ENCODE measurements around the gene UBASH3A.

Gene UBASH3A, protein sequence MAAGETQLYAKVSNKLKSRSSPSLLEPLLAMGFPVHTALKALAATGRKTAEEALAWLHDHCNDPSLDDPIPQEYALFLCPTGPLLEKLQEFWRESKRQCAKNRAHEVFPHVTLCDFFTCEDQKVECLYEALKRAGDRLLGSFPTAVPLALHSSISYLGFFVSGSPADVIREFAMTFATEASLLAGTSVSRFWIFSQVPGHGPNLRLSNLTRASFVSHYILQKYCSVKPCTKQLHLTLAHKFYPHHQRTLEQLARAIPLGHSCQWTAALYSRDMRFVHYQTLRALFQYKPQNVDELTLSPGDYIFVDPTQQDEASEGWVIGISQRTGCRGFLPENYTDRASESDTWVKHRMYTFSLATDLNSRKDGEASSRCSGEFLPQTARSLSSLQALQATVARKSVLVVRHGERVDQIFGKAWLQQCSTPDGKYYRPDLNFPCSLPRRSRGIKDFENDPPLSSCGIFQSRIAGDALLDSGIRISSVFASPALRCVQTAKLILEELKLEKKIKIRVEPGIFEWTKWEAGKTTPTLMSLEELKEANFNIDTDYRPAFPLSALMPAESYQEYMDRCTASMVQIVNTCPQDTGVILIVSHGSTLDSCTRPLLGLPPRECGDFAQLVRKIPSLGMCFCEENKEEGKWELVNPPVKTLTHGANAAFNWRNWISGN

DNA sequence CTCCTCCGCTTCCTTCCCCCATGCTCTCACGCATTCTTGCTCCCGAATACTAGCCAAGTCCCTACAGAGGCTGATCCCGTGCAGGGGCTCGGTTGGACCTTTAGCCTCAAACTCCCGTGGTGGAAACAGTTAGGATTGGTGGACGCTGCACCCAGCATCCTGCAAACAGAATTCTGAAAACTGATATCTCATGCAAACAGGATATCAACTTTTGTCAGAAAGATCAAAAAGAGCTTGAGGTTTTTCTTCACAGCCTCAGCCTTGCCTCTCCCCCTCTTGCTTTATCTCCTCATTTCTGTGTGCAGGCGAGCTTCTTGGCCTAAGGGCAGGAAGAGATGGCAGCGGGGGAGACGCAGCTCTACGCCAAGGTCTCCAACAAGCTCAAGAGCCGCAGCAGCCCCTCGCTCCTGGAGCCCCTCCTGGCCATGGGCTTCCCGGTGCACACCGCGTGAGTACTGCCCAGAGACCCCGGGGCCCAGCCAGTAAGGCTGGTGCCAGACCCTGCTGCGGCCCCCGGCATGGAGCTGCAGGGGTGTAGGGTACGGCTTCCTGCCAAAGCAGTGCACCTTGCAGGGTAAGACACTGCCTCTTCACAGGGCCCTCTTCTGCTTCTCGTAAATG, at the start of gene UBASH3A:
Gene UBASH3A, plus strand, starts transcription at position 292 of the 621 bp plus-strand sequence. Its CDS starts 44 bp downstream, at position 336.
- no peak for DNase-seq

DNA sequence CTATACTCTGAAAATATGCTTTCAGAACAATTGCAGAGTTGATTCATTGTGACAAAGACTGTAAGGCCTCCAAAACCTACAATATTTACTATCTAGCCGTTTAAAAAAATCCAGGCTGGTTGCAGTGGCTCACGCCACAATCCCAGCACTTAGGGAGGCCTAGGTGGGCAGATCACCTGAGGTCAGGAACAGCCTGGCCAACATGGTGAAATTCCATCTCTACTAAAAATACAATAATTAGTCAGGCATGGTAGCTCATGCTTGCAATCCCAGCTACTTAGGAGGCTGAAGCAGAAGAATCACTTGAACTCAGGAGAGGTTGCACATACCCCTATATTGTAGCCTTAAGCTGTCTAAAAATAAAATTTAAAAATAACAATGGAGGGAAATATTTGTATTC, 47.7 kb upstream of the UBASH3A start:
- no peak for DNase-seq

DNA sequence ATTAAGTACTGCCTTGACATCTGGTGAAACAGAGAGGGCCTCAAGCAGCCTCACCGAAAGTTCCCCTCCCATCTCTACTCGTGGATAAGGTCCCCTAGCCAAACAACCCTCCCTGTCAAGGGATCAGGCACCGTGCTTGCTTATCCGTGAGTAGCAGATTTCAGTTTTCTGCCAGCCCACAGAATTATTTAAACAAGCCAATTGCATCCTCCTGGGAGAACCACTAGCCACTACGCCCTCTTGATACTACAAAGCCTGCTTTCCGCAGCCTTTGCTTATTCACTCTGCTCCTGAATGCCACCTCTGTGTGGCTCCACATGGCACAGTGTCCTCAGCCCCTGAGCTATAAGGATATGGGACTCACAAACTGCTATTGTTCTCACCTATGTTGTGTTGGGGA, 47.1 kb upstream of the UBASH3A start:
- no peak for DNase-seq

DNA sequence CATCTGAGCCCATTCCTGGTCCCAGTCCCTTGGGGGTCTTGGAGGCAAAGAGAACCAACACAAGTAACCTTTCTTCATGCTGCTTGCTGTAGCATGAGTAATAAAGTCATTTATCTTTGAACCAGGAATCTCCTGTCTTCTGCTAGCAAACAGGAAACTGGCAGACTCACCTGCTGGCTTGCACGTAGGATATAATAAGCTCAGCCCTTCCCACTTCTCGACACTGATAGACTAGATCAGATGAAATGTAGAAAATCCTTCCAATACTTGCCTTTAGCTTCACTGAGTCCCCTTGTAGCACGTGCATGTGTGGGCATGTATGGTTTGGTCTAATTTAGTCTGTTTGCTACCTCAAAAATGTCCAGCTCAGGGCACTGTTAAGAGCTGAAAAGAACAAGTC, 46.4 kb upstream of the UBASH3A start:
- no peak for DNase-seq

DNA sequence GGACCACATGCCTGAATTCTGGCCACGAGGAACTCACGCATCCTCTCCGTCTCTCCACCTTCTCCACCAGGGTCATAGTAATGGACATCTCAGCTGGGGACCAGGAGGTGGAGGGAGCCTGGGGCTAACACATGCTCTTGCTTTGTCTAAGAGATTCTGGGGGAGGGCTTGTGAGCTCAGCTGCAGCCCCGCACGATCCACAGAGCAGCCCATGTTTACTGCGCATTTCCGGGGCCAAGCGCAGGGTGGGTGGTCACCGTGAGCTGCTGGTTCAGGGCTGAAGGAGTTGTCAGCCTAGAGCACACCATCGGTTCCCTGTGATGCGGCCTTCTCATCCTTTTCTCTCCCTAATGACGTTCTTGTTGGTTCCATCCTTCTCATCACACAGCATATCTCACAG, 45.4 kb upstream of the UBASH3A start:
- DNase-seq: no peak

DNA sequence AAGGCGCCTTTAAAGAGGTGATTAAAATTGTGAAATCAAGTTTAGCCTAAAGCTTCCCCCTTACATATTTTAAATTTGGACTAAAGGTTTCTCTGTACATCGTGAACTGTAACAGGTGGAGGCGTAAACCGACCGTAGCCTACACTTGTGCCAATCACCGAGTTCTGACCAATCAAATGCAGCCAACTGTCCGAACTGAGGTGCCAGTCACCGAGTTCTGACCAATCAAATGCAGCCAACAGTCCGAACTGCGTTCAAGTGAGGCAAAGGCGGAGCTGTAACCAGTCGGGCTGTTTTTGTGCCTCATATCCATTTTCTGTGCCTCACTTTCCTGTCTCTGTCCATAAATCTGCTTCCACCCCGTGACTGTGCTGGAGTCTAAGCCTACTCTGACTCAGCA, 44.8 kb upstream of the UBASH3A start:
- no peak for DNase-seq

DNA sequence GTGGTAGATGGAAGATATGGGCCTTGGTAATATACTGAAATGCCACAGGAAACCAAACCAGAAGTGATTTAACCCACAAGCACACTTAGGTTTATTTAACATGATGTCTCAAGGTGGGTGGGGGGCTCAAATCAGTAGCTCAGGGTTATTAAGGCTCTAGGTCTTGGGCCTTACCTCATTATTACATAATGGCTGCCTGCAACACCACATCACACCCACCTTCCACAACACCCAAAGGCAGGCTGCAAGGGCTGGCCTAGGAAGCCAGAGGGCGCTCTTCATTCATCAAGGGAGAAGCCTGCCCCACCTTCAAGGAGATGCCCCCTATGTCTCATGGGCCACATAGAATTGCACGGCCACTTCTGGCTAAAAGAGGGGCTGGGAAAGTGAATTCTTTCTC, 43.4 kb upstream of the UBASH3A start:
- no peak for DNase-seq

DNA sequence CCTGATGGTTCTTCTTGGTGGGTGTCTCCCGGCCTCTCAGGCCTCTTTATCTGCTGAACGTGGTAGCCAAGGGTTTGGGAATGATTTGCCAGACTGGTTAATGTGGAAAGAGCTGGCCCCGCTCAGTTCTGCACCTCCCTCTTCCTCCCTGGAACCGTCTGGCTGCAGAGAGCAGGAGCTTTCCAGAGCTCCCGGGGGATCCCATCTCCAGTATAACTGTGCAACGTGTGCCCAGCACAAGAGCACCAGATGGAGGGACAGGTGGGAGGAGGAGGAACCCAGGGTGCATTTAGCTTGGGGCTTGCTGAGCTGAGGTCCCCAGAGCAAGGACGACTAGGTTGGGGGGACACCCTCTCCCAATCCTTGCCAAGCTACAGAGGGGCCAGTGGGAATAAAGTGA, 42.4 kb upstream of the UBASH3A start:
- DNase-seq: no peak

DNA sequence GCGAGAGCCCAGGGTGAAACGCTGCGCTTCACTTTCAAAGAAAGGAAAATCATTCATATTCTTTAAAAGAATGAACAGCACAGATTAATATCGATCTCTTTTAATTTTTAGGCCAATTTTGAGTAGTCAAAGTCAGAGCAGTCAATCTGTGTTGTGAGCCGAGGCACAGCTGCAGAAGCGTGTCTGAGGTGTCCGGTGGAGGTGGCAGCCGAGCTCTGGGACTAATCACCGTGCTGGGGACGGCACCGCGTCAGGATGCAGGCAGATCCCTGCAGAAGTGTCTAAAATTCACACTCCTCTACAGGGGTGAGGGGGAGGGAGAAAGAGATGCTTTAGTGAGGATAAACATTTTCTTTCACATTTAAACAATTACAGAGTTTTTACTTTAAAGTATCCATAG, 41.5 kb upstream of the UBASH3A start:
- DNase-seq: no peak

DNA sequence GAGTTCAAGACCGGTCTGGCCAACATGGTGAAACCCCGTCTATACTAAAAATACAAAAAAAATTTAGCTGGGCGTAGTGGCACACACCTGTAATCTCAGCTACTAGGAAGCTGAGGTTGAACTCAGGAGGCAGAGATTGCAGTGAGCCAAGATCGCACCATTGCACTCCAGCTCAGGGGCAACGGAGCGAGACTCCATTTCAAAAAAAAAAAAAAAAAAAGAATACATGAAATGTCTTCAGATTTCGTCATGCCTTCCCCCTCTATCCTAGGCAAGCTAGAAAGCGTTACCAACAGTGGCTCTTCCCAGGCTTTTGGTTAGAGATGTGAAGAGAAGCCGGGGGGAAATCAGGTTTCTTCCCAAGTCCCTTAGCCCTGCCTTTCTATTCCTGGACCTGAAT, 41.0 kb upstream of the UBASH3A start:
- DNase-seq: no peak

DNA sequence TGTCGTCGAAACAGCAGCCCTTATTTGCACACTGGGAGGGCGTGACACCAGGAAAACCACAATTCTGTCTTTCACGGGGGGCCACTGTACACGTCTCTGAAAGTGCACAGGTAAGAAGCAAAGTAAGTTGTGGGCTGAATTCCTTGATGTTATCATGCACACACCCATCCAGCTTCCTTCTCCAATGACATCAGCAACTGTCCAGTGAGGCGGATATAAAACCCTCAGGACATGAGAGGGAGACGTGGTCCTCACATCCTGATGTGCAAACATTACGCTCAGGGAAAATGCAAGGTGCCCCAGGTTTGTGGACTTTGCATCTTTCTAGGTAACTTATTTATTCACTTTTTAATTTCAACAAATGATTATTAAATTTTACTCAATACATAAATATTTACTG, 40.4 kb upstream of the UBASH3A start:
- DNase-seq: no peak

DNA sequence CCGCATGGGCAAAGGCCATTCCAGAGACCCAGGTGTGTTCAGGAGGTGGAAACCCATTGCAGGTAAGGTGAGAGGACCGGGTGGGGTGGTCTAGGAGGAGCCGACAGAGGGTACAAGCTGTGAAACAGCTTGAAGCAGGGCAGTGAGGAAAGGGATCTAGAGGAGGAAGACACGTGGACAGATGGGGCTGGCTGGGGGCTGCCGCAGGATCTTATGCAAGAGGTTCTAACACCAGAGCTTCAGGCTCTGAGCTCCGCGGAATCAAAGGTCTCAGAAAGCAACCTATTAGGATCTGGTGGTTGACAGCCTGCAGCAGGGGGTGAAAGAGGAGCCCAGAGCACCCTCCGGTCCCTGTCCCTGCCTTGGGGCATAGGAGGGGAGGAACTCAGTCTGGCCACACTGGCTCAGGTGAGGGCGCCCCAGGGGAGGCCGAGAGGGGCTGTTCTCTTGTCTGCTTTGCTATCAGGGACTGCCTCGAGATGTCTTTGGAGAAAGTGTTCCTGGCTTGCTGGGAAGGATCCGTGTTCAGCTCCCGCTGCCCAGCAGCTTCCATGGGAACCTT, 39.3 kb upstream of the UBASH3A start:
- DNase-seq: no peak

DNA sequence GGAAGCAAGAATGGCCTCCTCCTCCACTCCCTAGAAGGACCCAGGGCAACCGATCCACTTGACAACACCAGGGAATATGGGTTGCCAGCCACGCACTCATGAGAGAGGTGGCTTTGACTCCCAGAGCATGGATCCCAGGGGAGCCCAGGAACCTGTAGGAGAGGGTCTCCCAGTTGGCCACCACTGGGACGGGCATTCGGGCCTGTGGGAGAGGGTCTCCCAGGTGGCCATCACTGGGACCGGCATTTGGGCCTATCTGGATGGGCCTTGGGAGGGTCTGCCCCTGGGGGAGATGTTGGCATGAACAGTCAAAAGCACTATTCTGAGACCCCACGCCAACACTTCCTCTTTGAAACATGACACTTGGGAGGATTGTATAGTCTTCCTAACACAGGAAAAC, 37.9 kb upstream of the UBASH3A start:
- DNase-seq: no peak

DNA sequence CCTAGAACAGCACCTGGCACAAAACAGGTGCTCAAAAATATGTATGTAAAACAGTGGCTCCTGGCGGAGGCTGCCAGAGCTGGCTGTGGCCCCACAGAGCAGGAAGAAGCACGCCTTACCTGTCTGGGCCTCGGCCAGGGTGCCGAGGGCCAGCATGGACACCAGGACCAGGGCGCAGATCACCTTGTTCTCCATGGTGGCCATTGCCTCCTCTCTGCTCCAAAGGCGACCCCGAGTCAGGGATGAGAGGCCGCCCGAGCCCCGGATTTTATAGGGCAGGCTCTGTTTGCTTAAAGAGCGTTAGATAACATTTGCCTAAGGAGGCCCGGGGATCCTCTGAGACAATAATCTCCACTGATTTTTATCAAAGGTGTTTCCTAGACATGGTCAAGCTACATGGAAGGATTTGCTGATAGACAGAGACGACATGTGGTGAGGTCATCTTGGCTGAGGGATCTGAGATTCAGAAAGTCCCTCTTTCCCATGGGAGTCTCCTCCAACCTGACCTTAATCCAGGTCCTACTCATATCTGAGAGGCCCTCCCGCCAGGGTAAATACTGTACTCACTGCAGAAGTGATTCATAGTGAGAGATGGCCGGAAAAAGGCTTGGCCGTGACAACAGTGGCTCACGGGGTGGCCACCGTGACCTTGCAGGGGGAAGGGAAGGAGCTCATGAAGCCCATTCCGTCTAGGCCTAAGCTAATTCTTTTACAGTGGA, 37.3 kb upstream of the UBASH3A start, which contains the start of gene TFF1:
Gene TFF1, minus strand, starts transcription at position 244 of the 719 bp plus-strand sequence. Its CDS starts 40 bp downstream, at position 204.
- DNase-seq: no peak

DNA sequence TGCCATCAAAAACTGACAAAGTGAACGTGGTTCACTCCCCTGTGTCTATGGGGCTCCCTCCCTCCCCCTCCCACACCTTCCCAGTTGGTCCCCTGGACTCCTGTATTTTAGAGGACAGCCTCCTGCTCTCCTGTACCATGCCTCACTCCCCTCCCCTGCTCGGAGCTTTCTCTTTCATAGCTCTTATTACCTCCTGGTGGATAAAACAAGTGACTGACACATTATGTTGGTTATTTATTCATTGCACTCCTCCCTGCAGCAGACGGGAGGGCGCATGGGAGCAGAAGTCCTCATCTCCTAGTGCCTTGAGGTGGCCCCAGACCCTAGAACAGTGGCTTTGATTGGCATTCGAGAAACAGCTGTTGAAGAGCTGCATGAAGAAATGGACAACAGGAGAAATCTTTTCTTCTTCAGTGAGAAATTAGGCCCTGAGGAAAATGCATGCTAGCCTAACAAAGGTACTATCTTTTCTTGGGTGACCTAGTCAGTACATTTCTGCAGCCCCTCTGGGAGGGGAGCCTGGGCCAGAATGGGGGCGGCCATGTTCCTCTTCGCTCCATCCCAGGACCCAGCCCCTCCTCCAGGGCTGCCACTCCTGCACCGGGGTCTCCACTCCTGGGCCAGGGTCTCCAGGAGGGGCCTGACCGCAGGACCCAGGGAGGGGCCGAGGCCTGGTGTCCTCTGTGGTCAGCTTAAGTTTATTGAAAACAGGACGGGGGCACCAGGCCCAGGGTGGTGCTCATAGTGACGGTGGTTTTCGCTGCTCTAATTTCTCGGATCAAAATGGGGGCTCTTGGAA, 36.1 kb upstream of the UBASH3A start:
- DNase-seq: no peak

DNA sequence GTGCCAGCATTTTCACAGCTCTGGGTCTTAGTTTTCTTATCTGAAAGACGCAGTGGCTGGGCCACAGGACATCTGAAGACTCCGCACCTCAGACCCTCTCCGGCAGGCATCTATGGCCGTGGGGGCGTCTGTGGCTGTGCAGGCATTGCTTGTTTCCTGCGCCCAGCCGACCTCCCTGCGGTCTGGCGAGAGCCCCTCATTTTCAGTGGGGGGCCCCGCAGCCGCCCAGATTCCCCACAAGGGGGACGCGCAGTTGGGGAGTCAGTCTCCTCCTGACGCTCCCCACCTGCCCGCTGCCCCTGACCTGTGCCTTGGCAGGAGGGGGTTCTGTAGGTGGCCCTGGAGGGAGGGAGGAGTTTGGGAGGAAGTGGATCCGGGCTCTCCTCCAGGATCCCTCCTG, 33.9 kb upstream of the UBASH3A start:
- no peak for DNase-seq

DNA sequence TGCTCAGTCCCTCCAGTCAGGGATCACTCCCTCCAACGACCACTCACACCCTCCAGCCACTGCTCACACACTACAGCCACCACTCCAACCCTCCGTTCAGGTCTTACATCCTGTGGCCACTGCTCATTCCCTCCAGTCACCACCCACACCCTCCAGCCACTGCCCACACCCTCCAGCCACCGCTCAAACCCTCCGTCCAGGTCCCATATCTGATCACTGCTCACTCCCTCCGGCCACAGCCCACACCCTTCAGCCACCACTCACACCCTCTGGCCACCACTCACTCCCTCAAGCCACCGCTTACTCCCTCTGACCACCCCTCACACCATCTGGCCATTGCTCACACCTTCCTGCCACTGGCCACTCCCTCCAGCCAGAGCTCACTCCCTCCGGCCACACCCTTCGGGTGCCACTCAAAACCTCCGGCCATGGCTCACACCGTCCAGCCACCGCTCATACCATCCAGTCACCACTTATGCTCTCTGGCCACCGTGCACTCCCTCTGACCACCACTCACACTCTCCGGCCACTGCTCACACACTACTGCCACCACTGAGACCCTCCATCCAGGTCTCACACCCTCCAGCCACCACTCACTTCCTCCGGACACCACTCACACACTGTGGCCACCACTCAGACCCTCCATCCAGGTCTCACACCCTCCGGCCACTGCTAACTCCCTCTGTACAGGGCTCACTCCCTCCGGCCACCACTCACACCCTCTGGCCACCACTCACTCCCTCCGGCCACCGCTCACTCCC, 32.6 kb upstream of the UBASH3A start:
- DNase-seq: no peak

DNA sequence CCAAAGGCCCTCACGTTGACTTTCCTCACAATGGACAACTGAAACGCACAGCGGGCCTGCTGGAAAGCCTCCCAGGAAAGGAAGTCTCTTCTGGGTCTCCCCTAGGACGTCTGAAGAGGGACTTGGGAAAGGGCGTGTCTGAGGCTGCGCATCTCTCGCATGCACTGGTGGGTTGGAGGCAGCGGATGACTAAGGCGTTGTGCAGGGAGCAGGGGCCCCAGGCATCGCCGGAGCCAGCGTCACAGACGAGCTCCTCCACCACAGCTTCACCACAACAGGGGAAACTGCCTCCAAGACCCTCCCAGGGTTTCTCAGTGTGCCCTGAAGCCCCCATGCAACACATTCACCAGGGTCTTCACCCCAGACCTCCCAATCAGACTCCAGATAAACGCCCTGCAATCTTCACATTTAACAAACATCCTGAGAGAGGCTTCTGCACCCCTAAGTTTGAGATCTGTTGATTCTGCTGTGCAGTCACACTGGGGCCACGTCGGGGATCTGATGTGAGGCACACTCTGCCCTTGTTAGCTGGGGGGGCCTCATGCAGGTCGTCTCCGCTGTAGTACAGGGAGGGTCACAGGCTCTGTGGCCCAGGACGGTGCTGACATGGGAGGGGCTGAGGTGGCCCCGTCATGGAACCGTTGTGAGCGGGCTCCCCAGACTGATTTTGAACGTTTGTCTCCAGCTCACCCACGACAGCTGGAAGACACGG, 30.4 kb upstream of the UBASH3A start:
- DNase-seq: no peak

DNA sequence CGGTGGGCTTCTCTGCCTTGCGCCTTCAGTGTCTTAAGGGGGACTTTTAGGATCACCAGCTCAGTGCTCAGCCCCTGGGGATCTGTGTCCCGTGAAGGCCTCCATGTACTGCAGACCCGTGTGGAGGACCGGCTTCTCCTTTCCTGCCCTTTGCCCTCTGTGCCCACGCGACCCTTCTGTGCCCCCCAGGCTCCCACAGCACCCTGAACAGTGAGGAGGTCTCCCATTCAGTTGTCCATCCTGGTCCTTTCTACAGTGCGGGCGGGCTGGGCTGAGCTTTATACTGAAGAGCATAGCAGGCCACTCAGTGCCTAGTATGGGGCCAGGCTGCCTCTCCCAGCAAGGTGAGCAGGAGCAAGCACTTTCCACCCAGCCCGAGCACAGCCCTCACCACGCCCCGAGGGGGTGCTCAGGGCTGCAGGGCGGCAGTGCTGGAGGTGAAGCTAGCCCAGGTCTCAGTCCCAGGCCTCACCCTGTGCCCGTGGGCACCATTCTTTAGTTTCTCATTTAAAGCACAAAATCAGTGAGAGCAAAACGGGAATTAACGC, 29.7 kb upstream of the UBASH3A start:
- DNase-seq: no peak

DNA sequence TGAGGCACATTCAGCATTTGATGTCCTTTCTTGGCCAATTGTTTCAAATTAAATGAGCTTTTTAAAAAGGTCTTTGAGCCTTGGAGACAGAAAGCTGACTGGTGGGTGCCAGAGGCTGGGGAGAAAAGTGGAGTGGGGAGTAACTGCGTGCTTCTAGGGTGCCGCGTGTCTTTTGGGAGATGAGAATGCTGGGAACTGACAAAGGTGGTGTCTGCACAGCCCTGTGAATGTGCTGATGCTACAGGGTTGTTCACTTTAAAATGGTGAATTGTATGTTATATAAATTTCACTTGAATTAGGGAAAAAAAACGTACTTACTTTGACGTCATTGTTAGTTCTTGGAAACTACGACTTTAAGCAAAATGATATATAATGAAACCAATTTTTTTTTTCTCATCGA, 29.2 kb upstream of the UBASH3A start:
- DNase-seq: no peak
